MM.1S (cell line): ENCODE data around the gene APBB1IP.

ENCODE experiments used
- DNase-seq: peaks from one replicate; pipeline ENCODE4 v3.0.0-alpha.2; 2015
- H2AFZ ChIP-seq: fragments of 300-600 bp; sonication (generic); 2 replicates; pipeline ENCODE4 v1.6.0; 2016; ENCODE audit warnings: antibody characterized with exemption, low read length
- H3F3A ChIP-seq: fragments of 300-600 bp; sonication (generic); 2 replicates; pipeline ENCODE4 v1.6.1; 2016; ENCODE audit warnings: mild to moderate bottlenecking, antibody characterized with exemption, low read length, moderate library complexity, mixed read lengths; ENCODE audit not compliant: insufficient read depth
- H3K27ac ChIP-seq: fragments of 300-600 bp; sonication (generic); 2 replicates; pipeline ENCODE4 v1.5.1; 2016; ENCODE audit warnings: mild to moderate bottlenecking, low read length
- H3K27me3 ChIP-seq: fragments of 300-600 bp; sonication (generic); replicated peaks from 2 replicates; pipeline ENCODE4 v1.6.0; 2016; ENCODE audit warnings: low read length; ENCODE audit not compliant: insufficient read depth
- H3K36me3 ChIP-seq: fragments of 300-600 bp; sonication (generic); replicated peaks from 2 replicates; pipeline ENCODE4 v1.6.1; 2016; ENCODE audit warnings: mild to moderate bottlenecking, low read length, mixed read lengths; ENCODE audit not compliant: insufficient read depth
- H3K4me1 ChIP-seq: fragments of 300-600 bp; sonication (generic); 2 replicates; pipeline ENCODE4 v1.6.1; 2016; ENCODE audit warnings: low read length, mixed read lengths
- H3K4me2 ChIP-seq: fragments of 300-600 bp; sonication (generic); 2 replicates; pipeline ENCODE4 v1.6.0; 2016; ENCODE audit warnings: low read depth, low read length
- H3K4me3 ChIP-seq: fragments of 300-600 bp; sonication (generic); 2 replicates; pipeline ENCODE4 v1.5.1; 2016; ENCODE audit warnings: low read length, mixed read lengths
- H3K79me2 ChIP-seq: fragments of 300-600 bp; sonication (generic); 2 replicates; pipeline ENCODE4 v1.6.1; 2016; ENCODE audit warnings: mixed run types, low read length, mixed read lengths
- H3K9ac ChIP-seq: fragments of 300-600 bp; sonication (generic); 2 replicates; pipeline ENCODE4 v1.6.1; 2016; ENCODE audit warnings: low read length, mixed read lengths
- H3K9me2 ChIP-seq: fragments of 300-600 bp; sonication (generic); replicated peaks from 2 replicates; pipeline ENCODE4 v1.6.1; 2016; ENCODE audit warnings: mild to moderate bottlenecking, low read length, mixed read lengths; ENCODE audit not compliant: insufficient read depth
- H3K9me3 ChIP-seq: fragments of 300-600 bp; sonication (generic); replicated peaks from 2 replicates; pipeline ENCODE4 v1.6.1; 2016; ENCODE audit warnings: mild to moderate bottlenecking, low read length, mixed read lengths; ENCODE audit not compliant: insufficient read depth
- H4K20me1 ChIP-seq: fragments of 300-600 bp; sonication (generic); 2 replicates; pipeline ENCODE4 v1.6.1; 2016; ENCODE audit warnings: mild to moderate bottlenecking, low read length, moderate library complexity, mixed read lengths; ENCODE audit not compliant: insufficient read depth
- EZH2 ChIP-seq: fragments of 300-600 bp; sonication (generic); optimal IDR thresholded peaks from 2 replicates; pipeline ENCODE3; 2017; ENCODE audit warnings: low read depth, mild to moderate bottlenecking, antibody characterized with exemption, low read length, mixed read lengths
- EZH2phosphoT487 ChIP-seq: fragments of 300-600 bp; sonication (generic); IDR thresholded peaks from 2 replicates; pipeline ENCODE4 v1.6.1; 2018; ENCODE audit warnings: antibody characterized with exemption, low read length
- TF ChIP-seq, protein P1 (sequence below): fragments of 300-600 bp; sonication (generic); IDR thresholded peaks from 2 replicates; pipeline ENCODE4 v1.5.1; 2016; ENCODE audit warnings: antibody characterized with exemption, low read length, mixed read lengths

APBB1IP gene

DNA sequence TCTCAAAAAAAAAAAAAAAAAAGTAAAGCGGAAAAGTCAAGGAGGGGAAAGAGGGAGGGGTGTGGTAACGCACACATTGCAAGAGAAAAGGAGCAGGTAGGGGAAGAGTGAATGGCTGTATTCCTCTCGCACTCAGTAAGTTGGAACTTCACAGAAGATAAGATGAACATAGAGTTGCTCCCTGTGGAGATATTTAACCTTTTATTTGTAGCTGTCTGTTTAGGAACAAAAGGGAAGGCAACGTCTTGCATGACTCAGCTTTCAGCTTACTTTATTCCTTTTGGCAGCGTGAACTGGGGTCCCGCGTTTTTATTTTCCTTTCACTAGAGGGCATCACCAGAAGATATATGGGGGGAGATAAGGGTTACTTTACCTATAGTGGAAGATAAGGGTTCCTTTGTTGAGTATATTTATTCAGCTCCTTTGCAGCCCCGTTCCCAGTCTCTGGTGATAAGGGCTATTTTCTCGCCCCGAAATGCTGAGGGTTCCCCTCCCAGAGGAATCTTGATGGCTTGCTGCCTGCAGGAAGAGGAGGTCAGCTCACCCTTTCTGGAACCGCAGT is 78.5 kb downstream of the APBB1IP start:
- no peaks in the 10 kb centered on the region for H3K79me2 ChIP-seq
- no peaks in the 10 kb centered on the region for H3K9me3 ChIP-seq
- H3K4me2 ChIP-seq = no peak overlapping the region
- H3F3A ChIP-seq = no peaks in the 10 kb centered on the region
- no peak overlapping the region for H2AFZ ChIP-seq
- TF ChIP-seq, protein P1, sequence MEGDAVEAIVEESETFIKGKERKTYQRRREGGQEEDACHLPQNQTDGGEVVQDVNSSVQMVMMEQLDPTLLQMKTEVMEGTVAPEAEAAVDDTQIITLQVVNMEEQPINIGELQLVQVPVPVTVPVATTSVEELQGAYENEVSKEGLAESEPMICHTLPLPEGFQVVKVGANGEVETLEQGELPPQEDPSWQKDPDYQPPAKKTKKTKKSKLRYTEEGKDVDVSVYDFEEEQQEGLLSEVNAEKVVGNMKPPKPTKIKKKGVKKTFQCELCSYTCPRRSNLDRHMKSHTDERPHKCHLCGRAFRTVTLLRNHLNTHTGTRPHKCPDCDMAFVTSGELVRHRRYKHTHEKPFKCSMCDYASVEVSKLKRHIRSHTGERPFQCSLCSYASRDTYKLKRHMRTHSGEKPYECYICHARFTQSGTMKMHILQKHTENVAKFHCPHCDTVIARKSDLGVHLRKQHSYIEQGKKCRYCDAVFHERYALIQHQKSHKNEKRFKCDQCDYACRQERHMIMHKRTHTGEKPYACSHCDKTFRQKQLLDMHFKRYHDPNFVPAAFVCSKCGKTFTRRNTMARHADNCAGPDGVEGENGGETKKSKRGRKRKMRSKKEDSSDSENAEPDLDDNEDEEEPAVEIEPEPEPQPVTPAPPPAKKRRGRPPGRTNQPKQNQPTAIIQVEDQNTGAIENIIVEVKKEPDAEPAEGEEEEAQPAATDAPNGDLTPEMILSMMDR = no peak
- TF ChIP-seq EZH2 = no peak
- TF ChIP-seq EZH2phosphoT487 = no peak
- no peak overlapping the region for H3K4me3 ChIP-seq
- no peak overlapping the region for H3K9ac ChIP-seq
- no peaks in the 10 kb centered on the region for H3K27me3 ChIP-seq
- no peaks in the 10 kb centered on the region for H3K36me3 ChIP-seq
- H3K27ac ChIP-seq = no peak overlapping the region
- no peaks in the 10 kb centered on the region for H4K20me1 ChIP-seq
- H3K9me2 ChIP-seq = no peaks in the 10 kb centered on the region
- DNase-seq = no peak
- H3K4me1 ChIP-seq = no peaks in the 10 kb centered on the region

DNA sequence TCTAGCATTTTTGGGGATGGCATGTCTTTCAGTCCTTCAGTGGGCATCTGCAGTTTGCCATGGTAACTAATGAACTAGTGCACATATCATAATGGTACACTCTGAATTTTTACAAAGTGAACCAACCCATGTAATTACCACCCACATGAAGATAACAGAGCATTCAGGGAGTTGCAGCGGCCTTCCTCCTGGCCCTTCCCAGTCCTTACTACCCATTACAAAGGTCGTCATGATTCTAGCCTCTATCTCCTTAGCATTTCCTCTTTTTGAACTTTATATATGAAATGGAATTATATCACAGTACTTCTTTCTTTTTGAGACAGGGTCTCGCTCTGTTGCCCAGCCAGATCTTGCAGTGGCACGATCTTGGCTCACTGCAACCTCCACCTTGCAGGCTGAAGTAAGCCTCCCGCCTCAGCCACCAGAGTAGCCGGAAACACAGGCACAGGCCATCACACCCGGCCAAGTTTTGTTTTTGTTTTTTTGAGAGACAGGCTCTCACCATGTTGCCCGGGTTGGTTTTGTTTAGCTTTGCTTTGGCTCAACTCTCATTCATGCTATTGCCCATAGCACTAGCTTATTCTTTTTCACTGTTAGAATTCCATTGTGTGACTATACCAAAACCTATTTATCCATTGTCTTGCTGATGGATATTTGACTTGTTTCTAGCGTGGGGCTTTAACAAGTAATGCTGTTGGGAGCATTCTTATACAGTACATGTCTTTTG is 79.2 kb downstream of the APBB1IP start:
- no peaks in the 10 kb centered on the region for H4K20me1 ChIP-seq
- TF ChIP-seq EZH2phosphoT487 = no peak
- no peak for TF ChIP-seq EZH2
- TF ChIP-seq, protein P1 = no peak
- no peak overlapping the region for H3K9ac ChIP-seq
- no peaks in the 10 kb centered on the region for H3K9me2 ChIP-seq
- H3K36me3 ChIP-seq = no peaks in the 10 kb centered on the region
- H3K27ac ChIP-seq = no peak overlapping the region
- H3K4me3 ChIP-seq = no peak overlapping the region
- no peak overlapping the region for H3K4me2 ChIP-seq
- DNase-seq = no peak
- no peak overlapping the region for H2AFZ ChIP-seq
- H3K4me1 ChIP-seq = no peaks in the 10 kb centered on the region
- no peaks in the 10 kb centered on the region for H3K9me3 ChIP-seq
- no peaks in the 10 kb centered on the region for H3K79me2 ChIP-seq
- H3F3A ChIP-seq = no peaks in the 10 kb centered on the region
- H3K27me3 ChIP-seq = no peaks in the 10 kb centered on the region

DNA sequence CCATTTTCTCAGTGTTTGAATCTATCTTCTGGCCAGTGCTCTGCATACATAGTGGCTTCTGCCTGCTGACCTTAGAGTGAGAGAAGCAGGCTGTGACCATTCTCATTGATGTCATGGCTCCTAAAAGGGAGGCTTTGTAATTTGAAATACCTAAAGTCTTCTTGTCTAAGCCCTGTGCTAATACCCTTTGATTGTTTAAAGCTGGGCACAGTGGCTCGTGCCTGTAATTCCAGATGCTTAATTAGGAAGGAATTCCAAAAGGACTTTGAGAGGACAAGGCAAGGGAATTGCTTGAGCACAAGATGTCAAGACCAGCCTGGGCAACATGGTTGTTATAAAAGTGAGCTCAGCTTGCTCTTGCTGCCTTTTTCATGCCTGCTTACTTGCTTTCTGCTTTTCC is 81.7 kb downstream of the APBB1IP start:
- no peaks in the 10 kb centered on the region for H3K36me3 ChIP-seq

More for the DNA sequence above, 81.7 kb downstream of the APBB1IP start:
- H3K27ac ChIP-seq = no peak overlapping the region
- no peak for DNase-seq
- no peaks in the 10 kb centered on the region for H3K27me3 ChIP-seq
- no peak overlapping the region for H3K9ac ChIP-seq
- no peaks in the 10 kb centered on the region for H3F3A ChIP-seq
- H3K9me2 ChIP-seq = no peaks in the 10 kb centered on the region
- no peaks in the 10 kb centered on the region for H3K9me3 ChIP-seq
- no peaks in the 10 kb centered on the region for H4K20me1 ChIP-seq
- no peak overlapping the region for H3K4me3 ChIP-seq
- no peak overlapping the region for H2AFZ ChIP-seq
- no peak for TF ChIP-seq EZH2
- TF ChIP-seq, protein P1 = no peak
- TF ChIP-seq EZH2phosphoT487 = no peak
- H3K4me1 ChIP-seq = no peaks in the 10 kb centered on the region
- no peak overlapping the region for H3K4me2 ChIP-seq
- H3K79me2 ChIP-seq = no peaks in the 10 kb centered on the region
